ENCODE data around the gene NOTCH4.

Gene NOTCH4

DNA sequence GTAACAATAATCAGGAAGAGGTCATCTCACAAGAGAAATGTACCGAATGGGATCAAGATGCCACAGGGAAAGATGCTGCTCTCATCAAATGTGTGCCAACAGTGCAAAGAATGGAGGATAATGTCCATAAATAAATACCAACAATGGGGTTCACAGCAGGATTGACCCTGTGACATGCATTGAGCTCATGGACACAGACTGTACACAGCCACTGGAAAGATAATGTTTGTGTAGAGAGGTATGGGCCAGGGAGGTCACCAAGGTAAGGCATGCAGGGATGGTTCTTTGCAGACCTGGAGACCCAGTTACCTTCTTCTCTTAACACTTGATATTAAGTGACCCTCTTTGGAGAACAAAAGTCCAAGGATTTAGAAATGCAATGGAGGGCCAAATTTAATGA, 49.5 kb downstream of the NOTCH4 start:
- Mint-ChIP-seq H3K4me1 (ENCODE audit: low read depth) (peaks cover 56% of the 10 kb centered on the region), H3K9me3 (no peaks in the 10 kb centered on the region), H3K27ac (no peak overlapping the region), H3K36me3 (ENCODE audit: low read depth) (peaks cover 19% of the 10 kb centered on the region), H3K4me3 (peak overlapping the region; percentile 99), H3K27me3 (ENCODE audit: low read depth) (no peaks in the 10 kb centered on the region)

DNA sequence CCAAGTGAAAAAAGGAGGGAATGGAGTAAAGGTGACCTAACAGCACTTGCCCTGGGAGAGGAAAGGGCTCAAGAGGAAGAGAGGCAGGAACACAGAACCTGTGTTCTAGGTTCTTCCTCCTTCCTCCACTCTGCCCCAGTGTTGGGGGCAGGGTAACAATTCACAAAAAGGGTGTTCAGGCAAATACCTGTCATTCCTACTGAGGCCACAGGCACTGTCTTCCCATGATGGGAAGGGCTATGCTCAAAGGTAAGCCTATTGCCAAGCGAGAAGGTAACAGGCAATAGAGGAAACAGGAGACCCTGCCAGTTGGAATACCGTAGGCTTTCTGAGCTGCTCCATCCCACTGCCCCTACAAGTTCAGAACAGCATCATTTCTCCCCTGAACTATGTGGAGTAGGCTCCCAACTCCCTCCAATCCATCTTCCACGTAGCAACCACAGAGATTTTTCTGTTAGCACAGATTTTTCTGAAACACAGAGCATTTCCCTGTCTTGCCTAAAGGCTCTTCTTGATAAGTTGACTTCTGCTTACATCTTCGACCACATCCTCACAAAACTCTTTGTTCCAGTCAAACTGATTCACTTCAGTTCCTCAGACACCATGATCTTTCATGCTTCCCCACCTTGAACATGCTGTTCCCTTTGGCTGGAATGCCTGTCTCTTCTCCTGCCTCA, 50.7 kb downstream of the NOTCH4 start:
- H3K27ac Mint-ChIP-seq, result no peak overlapping the region
- peaks cover 47% of the 10 kb centered on the region for H3K4me1 Mint-ChIP-seq (ENCODE audit: low read depth)
- H3K9me3 Mint-ChIP-seq, result no peaks in the 10 kb centered on the region
- no peaks in the 10 kb centered on the region for H3K27me3 Mint-ChIP-seq (ENCODE audit: low read depth)
- H3K4me3 Mint-ChIP-seq, result no peak overlapping the region
- H3K36me3 Mint-ChIP-seq (ENCODE audit: low read depth), result peaks cover 21% of the 10 kb centered on the region

DNA sequence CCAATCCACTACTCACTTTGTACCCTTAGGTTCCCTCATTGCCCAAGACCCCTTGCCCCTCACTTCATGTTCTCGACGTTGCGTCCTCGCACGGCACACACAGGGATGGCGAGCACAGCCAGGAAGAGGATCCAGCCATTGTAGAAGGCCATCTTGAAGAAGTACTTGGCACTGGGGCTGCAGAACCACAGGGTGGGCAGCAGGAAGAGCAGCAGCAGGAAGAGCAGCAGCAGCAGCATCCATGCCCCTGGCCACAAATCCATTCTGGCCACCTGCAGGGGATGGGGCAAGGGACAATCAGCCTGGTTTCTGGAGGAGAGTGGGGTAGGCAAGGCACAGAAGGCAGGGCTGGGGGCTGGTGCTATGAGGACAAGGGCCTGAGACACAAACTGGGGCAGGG, 52.6 kb downstream of the NOTCH4 start:
- peaks cover 32% of the 10 kb centered on the region for H3K4me1 Mint-ChIP-seq (ENCODE audit: low read depth)
- H3K36me3 Mint-ChIP-seq (ENCODE audit: low read depth), result peaks cover 23% of the 10 kb centered on the region
- H3K4me3 Mint-ChIP-seq, result no peak overlapping the region
- H3K27ac Mint-ChIP-seq, result no peak overlapping the region
- no peaks in the 10 kb centered on the region for H3K27me3 Mint-ChIP-seq (ENCODE audit: low read depth)
- H3K9me3 Mint-ChIP-seq, result no peaks in the 10 kb centered on the region

DNA sequence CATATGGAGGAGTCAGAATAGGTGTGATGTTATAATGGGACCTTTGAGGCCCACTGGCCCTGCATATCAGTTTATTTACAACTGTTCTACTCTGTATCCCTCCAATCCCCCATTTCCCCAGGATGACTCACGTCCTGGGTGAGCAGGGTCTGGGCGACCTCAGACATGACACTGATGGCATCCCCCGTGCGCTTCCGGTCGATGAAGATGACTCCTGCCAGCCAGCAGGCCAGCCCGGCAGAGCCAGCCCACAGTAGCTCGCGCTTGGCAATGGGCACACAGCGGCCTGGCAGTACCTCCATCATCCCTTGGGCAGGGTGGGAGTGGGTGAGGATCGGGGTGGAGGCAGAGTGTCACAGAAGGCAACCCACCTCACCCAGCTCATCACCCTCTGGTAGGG, 53.6 kb downstream of the NOTCH4 start:
- Mint-ChIP-seq H3K27ac (no peak overlapping the region), H3K4me1 (ENCODE audit: low read depth) (peaks cover 29% of the 10 kb centered on the region), H3K4me3 (no peak overlapping the region), H3K9me3 (no peaks in the 10 kb centered on the region), H3K36me3 (ENCODE audit: low read depth) (peaks cover 26% of the 10 kb centered on the region), H3K27me3 (ENCODE audit: low read depth) (no peaks in the 10 kb centered on the region)

GRCh38 chr6:32168807-32169591, 54.9 kb downstream of the NOTCH4 start:
- Mint-ChIP-seq H3K27ac (no peak overlapping the region), H3K36me3 (ENCODE audit: low read depth) (peaks cover 27% of the 10 kb centered on the region)

GRCh38 chr6:32168350-32168749, 55.5 kb downstream of the NOTCH4 start:
- H3K4me3 Mint-ChIP-seq, result no peak overlapping the region

More at GRCh38 chr6:32168807-32169591, 54.9 kb downstream of the NOTCH4 start:
- peaks cover 19% of the 10 kb centered on the region for H3K4me1 Mint-ChIP-seq (ENCODE audit: low read depth)
- H3K27me3 Mint-ChIP-seq (ENCODE audit: low read depth), result no peaks in the 10 kb centered on the region
- H3K9me3 Mint-ChIP-seq, result no peaks in the 10 kb centered on the region
- no peak overlapping the region for H3K4me3 Mint-ChIP-seq

GRCh38 chr6:32167761-32168262, 56.1 kb downstream of the NOTCH4 start:
- Mint-ChIP-seq H3K4me1 (ENCODE audit: low read depth) (peaks cover 7% of the 10 kb centered on the region), H3K36me3 (ENCODE audit: low read depth) (peaks cover 25% of the 10 kb centered on the region), H3K9me3 (no peaks in the 10 kb centered on the region), H3K27me3 (ENCODE audit: low read depth) (no peaks in the 10 kb centered on the region), H3K27ac (no peak overlapping the region), H3K4me3 (no peak overlapping the region)

More at GRCh38 chr6:32168350-32168749, 55.5 kb downstream of the NOTCH4 start:
- Mint-ChIP-seq H3K36me3 (ENCODE audit: low read depth) (peaks cover 25% of the 10 kb centered on the region), H3K27me3 (ENCODE audit: low read depth) (no peaks in the 10 kb centered on the region), H3K9me3 (no peaks in the 10 kb centered on the region), H3K27ac (no peak overlapping the region), H3K4me1 (ENCODE audit: low read depth) (peaks cover 12% of the 10 kb centered on the region)

DNA sequence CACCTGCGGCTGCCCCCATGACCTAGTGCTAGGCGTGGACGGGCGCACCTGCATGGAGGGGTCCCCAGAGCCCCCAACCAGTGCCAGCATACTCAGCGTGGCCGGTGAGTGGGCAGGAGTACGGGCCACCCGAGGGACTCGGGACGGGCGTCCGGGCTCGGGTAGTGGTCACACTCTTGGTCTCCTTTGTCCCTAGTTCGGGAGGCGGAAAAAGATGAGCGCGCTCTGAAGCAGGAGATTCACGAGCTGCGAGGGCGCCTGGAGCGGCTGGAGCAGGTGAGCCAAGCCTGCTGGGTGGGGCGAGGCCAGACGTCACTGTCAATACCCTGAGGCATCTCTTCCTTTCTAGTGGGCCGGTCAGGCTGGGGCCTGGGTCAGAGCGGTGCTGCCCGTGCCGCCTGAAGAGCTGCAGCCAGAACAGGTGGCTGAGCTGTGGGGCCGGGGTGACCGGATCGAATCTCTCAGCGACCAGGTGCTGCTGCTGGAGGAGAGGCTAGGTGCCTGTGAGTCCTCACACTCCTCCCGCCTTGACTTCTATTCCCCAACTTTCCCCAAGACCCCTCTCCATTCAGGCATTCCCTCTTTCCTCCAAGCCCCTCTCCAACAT, 56.6 kb downstream of the NOTCH4 start:
- Mint-ChIP-seq H3K9me3 (no peaks in the 10 kb centered on the region), H3K4me3 (no peak overlapping the region), H3K4me1 (ENCODE audit: low read depth) (peaks cover 4% of the 10 kb centered on the region), H3K27me3 (ENCODE audit: low read depth) (no peaks in the 10 kb centered on the region), H3K36me3 (ENCODE audit: low read depth) (peaks cover 25% of the 10 kb centered on the region), H3K27ac (no peak overlapping the region)

GRCh38 chr6:32166411-32167061, 57.3 kb downstream of the NOTCH4 start:
- Mint-ChIP-seq H3K4me1 (ENCODE audit: low read depth) (peaks cover 4% of the 10 kb centered on the region), H3K4me3 (no peak overlapping the region), H3K36me3 (ENCODE audit: low read depth) (peaks cover 25% of the 10 kb centered on the region), H3K27ac (no peak overlapping the region), H3K27me3 (ENCODE audit: low read depth) (no peaks in the 10 kb centered on the region), H3K9me3 (no peaks in the 10 kb centered on the region)

- Mint-ChIP-seq H3K27me3 (ENCODE audit: low read depth) (no peaks in the 10 kb centered on the region), H3K9me3 (no peaks in the 10 kb centered on the region), H3K4me3 (no peak within 1 kb of the TSS), H3K36me3 (ENCODE audit: low read depth) (peaks cover 11% of the 10 kb centered on the region), H3K27ac (no peak within 1 kb of the TSS), H3K4me1 (ENCODE audit: low read depth) (no peaks in the 10 kb centered on the region)
Observed at GRCh38 chr6:32164295-32164694, 59.6 kb downstream of the NOTCH4 start, which contains the start of gene EGFL8. TSS of gene EGFL8 (plus strand) at chr6:32164595. CDS start at chr6:32166166, 1,571 bp downstream.

DNA sequence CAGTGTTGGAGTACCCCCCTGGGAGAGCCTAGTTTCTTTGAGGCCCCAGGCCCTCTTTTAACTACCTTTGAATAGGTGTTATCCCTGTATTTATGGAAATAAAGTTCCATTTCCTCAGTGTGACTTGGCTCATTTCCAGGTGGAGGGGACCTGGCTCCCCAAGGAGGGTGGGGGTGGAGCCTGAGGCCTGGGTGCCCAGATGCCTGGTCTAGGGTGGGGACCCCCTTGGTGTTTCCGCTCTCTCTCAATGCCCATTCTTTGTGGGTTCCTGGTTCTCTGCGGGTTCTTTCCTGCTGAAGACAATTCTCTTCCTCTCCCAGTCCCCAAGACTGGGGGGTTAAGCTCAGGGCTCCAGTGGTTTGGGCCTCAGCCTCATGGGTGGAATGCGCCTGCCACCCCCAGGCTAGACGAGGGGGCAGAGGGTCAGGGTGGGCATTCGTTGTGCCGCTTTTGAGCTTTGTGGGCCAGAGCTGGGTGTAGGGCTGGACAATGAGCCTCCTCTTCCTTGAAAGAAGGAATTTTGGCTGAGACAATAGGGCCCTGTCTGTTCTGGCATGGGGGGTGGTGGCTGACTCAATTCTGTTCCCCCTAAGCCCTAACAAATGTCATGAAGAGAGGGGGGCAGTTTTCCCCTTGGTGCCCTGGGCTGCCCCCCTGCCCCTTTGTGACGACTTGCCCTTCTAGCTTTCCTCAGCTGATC, 60.2 kb downstream of the NOTCH4 start:
- Mint-ChIP-seq H3K27me3 (ENCODE audit: low read depth) (no peaks in the 10 kb centered on the region), H3K27ac (no peak overlapping the region), H3K4me3 (no peak overlapping the region), H3K9me3 (no peaks in the 10 kb centered on the region), H3K4me1 (ENCODE audit: low read depth) (no peaks in the 10 kb centered on the region), H3K36me3 (ENCODE audit: low read depth) (peaks cover 9% of the 10 kb centered on the region)

DNA sequence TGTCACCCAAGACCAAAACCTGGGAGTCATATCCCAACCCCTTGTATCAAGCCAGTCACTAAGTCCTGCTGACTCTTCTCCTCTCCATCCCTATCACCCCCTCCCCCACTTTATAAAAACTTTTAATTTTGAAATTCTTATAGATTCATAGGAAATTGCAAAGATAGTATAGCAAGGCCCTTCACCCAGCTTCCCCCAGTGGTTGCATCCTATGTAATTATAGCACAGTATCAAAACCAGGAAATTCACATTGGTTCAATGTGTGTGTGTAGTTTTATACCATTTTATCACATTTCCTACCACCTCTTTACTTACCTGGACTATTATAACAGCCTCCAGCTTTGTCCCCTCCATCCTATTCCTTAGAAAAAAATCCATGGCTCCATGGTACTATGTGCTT, 65.8 kb downstream of the NOTCH4 start:
- no peak overlapping the region for H3K27ac Mint-ChIP-seq
- H3K36me3 Mint-ChIP-seq (ENCODE audit: low read depth), result peaks cover 13% of the 10 kb centered on the region
- H3K27me3 Mint-ChIP-seq (ENCODE audit: low read depth), result peaks cover 2% of the 10 kb centered on the region
- H3K9me3 Mint-ChIP-seq, result no peaks in the 10 kb centered on the region
- H3K4me1 Mint-ChIP-seq (ENCODE audit: low read depth), result peaks cover 13% of the 10 kb centered on the region
- H3K4me3 Mint-ChIP-seq, result no peak overlapping the region

DNA sequence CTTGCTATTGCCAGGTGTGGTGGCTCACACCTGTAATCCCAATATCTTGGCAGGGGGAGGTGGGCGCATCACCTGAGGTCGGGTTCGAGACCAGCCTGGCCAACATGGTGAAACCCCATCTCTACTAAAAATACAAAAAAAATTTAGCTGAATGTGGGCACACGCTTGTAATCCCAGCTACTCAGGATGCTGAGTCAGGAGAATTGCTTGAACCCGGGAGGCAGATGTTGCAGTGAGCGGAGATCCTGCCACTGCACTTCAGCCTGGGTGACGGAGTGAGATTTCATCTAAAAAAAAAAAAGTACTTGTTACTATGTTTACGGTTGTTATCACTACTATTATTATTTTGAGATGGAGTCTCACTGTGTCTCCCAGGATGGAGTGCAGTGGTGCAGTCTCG, 67.0 kb downstream of the NOTCH4 start:
- Mint-ChIP-seq H3K36me3 (ENCODE audit: low read depth) (peaks cover 13% of the 10 kb centered on the region), H3K4me3 (no peak overlapping the region), H3K4me1 (ENCODE audit: low read depth) (peaks cover 16% of the 10 kb centered on the region), H3K27ac (no peak overlapping the region), H3K27me3 (ENCODE audit: low read depth) (peaks cover 10% of the 10 kb centered on the region), H3K9me3 (no peaks in the 10 kb centered on the region)

Measured in T-helper 1 cell treated with Interleukin-12 subunit alpha and Interleukin-12 subunit beta and Interleukin-4 antibody, amounts not matched to agents 30 μg/mL and 1 μg/mL, for 36 hours (primary cell).